Measurements from ENCODE around the gene FBN1. TPM values are rescaled to one million over a fixed set of nuclear protein-coding genes. Genes with fewer than 3 reads are reported as not detected.

The FBN1 gene
- total and polyA plus RNA-seq, 2 experiments from 2014 or later: 1.9 to 3.8 TPM

GRCh38 chr15:48409623-48410022, 235.9 kb downstream of the FBN1 start:
- no peaks in the 10 kb centered on the region for H3K4me1 ChIP-seq (ENCODE audit: insufficient read depth)
- H3K36me3 ChIP-seq (ENCODE audit: insufficient read depth): no peaks in the 10 kb centered on the region
- Mint-ChIP-seq H3K9me3 (no peaks in the 10 kb centered on the region), H3K27ac (no peak overlapping the region), H3K36me3 (ENCODE audit: low read depth) (no peaks in the 10 kb centered on the region), H3K27me3 (ENCODE audit: insufficient read depth, low read depth, poor library complexity) (peaks cover 1% of the 10 kb centered on the region), H3K4me1 (no peaks in the 10 kb centered on the region), H3K4me3 (no peak overlapping the region)
- no peaks in the 10 kb centered on the region for H4K20me1 ChIP-seq (replicated peaks; ENCODE audit: insufficient read depth)
- H3K27me3 ChIP-seq (ENCODE audit: insufficient read depth): no peaks in the 10 kb centered on the region
- H3F3A ChIP-seq (replicated peaks; ENCODE audit: low read depth): no peaks in the 10 kb centered on the region
- TF ChIP-seq EZH2 (IDR thresholded peaks at IDR 0.05; ENCODE audit: low read depth, unreplicated experiment) (no peak), CREB1 (CRISPR knock-in tag; IDR thresholded peaks at IDR 0.05; ENCODE audit: low read depth) (no peak), ZNF114 (CRISPR knock-in tag; IDR thresholded peaks at IDR 0.05) (no peak), EZH2phosphoT487 (IDR thresholded peaks at IDR 0.05; ENCODE audit: unreplicated experiment) (no peak)
- TF ChIP-seq, protein P1, sequence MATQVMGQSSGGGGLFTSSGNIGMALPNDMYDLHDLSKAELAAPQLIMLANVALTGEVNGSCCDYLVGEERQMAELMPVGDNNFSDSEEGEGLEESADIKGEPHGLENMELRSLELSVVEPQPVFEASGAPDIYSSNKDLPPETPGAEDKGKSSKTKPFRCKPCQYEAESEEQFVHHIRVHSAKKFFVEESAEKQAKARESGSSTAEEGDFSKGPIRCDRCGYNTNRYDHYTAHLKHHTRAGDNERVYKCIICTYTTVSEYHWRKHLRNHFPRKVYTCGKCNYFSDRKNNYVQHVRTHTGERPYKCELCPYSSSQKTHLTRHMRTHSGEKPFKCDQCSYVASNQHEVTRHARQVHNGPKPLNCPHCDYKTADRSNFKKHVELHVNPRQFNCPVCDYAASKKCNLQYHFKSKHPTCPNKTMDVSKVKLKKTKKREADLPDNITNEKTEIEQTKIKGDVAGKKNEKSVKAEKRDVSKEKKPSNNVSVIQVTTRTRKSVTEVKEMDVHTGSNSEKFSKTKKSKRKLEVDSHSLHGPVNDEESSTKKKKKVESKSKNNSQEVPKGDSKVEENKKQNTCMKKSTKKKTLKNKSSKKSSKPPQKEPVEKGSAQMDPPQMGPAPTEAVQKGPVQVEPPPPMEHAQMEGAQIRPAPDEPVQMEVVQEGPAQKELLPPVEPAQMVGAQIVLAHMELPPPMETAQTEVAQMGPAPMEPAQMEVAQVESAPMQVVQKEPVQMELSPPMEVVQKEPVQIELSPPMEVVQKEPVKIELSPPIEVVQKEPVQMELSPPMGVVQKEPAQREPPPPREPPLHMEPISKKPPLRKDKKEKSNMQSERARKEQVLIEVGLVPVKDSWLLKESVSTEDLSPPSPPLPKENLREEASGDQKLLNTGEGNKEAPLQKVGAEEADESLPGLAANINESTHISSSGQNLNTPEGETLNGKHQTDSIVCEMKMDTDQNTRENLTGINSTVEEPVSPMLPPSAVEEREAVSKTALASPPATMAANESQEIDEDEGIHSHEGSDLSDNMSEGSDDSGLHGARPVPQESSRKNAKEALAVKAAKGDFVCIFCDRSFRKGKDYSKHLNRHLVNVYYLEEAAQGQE (IDR thresholded peaks at IDR 0.05; ENCODE audit: unreplicated experiment): no peak
- H2AFZ ChIP-seq: no peak overlapping the region
- no peak for DNase-seq (ENCODE audit: low spot score)
- H3K9me2 ChIP-seq (ENCODE audit: insufficient read depth): peaks cover 14% of the 10 kb centered on the region; the same call in 1 of the 2 replicates
- no peak overlapping the region for H3K4me2 ChIP-seq
- H3K27ac ChIP-seq (ENCODE audit: low read depth): no peak overlapping the region
- no peak overlapping the region for H3K4me3 ChIP-seq
- ATAC-seq: no peak
- H3K79me2 ChIP-seq (replicated peaks; ENCODE audit: insufficient read depth): no peaks in the 10 kb centered on the region

DNA sequence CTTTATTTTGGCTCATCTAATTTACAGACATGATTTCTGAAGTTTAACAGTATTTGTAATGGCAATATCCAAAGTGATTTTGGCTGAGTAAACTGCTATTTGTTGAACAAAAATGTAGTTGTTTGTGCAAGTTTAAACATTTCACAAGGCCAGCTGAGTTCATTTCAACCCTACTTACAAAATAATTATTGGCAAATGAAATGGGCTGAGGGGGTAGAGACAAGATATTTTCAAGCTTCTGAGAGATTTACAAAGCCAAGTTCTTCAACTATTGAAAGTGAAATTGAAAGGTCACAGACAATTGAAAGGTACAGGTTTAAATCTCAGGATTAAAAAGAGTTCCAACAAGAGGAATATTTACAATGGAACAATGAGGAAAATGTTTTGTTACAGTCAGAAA, 237.2 kb downstream of the FBN1 start:
- Histone ChIP-seq H3K9me2 (ENCODE audit: insufficient read depth) (peaks cover 14% of the 10 kb centered on the region; the same call in 1 of the 2 replicates), H3K79me2 (replicated peaks; ENCODE audit: insufficient read depth) (no peaks in the 10 kb centered on the region), H3K4me2 (no peak overlapping the region), H4K20me1 (replicated peaks; ENCODE audit: insufficient read depth) (no peaks in the 10 kb centered on the region), H3K36me3 (ENCODE audit: insufficient read depth) (no peaks in the 10 kb centered on the region), H2AFZ (no peak overlapping the region), H3F3A (replicated peaks; ENCODE audit: low read depth) (no peaks in the 10 kb centered on the region), H3K4me3 (no peak overlapping the region), H3K27ac (ENCODE audit: low read depth) (no peak overlapping the region), H3K4me1 (ENCODE audit: insufficient read depth) (no peaks in the 10 kb centered on the region), H3K27me3 (ENCODE audit: insufficient read depth) (no peaks in the 10 kb centered on the region)
- TF ChIP-seq CREB1 (CRISPR knock-in tag; IDR thresholded peaks at IDR 0.05; ENCODE audit: low read depth) (no peak), EZH2 (IDR thresholded peaks at IDR 0.05; ENCODE audit: low read depth, unreplicated experiment) (no peak)
- TF ChIP-seq, protein P1 (IDR thresholded peaks at IDR 0.05; ENCODE audit: unreplicated experiment): no peak
- Mint-ChIP-seq H3K4me3 (no peak overlapping the region), H3K9me3 (no peaks in the 10 kb centered on the region), H3K27ac (no peak overlapping the region), H3K4me1 (no peaks in the 10 kb centered on the region), H3K27me3 (ENCODE audit: insufficient read depth, low read depth, poor library complexity) (peaks cover 1% of the 10 kb centered on the region), H3K36me3 (ENCODE audit: low read depth) (no peaks in the 10 kb centered on the region)
- DNase-seq (ENCODE audit: low spot score): no peak
- no peak for ATAC-seq
